Skeletal muscle cell (primary cell): Measurements from ENCODE around the gene NEUROD4.

Source experiments
- DNase-seq: peaks from one replicate; pipeline ENCODE4 v3.0.0-alpha.2; 2010; ENCODE audit warnings: low read depth
- H3K4me3 ChIP-seq: 2 replicates; pipeline ENCODE4 v1.5.1; 2011; ENCODE audit warnings: low read depth, mild to moderate bottlenecking, control low read depth, low read length, moderate library complexity

Gene NEUROD4

GRCh38 chr12:55051197-55051947, 31.6 kb downstream of the NEUROD4 start:
- DNase-seq: no peak
- H3K4me3 ChIP-seq: no peak overlapping the region

DNA sequence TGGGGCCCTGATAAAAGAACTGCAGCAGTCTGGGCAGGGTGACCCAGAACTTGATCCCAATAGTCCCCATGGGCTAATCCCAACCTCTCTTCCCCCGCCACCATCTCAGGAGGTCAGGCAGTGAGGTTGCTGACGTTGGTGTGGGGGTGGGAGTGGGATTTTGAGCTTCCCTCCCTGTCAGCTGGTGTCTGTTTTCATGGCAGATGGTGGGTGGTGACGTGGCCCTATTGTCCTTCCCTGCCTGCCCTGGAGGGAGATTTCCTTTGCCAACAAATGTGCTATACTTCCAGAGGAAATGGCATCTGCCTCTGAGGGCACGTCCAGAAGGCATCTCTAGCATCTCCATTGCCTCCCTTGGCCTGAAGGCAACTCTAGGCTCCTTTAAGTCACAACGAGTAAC, 37.7 kb downstream of the NEUROD4 start:
- no peak overlapping the region for H3K4me3 ChIP-seq
- DNase-seq: no peak

DNA sequence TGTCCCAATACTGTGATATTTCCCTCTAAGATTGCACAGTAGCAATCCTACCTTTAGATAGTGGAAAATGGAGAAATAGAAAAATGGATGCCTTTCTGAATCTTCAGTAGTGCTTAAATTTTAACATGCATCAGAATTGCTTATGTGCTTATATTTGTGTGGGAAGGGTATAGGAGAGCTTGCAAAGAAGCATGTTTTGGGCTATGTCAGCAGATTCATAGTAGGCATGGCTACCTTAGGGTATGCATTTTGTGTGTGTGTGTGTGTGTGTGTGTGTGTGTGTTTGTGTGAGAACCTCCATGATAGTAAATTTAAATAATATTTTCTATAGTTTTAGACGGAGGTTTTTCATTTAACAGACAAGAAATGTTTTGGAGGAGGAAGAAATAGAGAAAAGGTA, 38.3 kb downstream of the NEUROD4 start:
- H3K4me3 ChIP-seq: no peak overlapping the region
- no peak for DNase-seq

- no peak overlapping the region for H3K4me3 ChIP-seq
- no peak for DNase-seq
These were observed 39.0 kb downstream of the NEUROD4 start for GRCh38 chr12:55058776-55059175.

DNA sequence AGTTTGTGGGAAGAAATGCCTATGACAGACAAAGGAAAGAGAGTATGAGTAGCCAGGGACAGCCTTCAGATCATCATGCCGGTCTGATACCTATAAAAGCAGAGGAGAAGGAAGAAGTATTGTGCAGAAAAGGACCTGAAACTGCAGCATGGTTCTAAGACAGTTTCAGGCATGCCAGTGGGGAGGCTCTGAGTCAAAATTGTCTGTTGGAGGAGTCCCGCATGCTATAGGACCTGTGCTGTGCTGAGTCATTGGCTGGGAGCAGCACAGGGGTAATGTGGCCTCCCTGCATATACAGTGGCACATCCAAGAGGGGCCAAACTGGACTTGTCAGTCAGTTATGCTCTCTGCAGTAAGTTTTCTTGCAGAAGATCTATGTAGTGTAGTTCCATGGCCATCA, 40.7 kb downstream of the NEUROD4 start:
- H3K4me3 ChIP-seq: no peak overlapping the region
- no peak for DNase-seq

DNA sequence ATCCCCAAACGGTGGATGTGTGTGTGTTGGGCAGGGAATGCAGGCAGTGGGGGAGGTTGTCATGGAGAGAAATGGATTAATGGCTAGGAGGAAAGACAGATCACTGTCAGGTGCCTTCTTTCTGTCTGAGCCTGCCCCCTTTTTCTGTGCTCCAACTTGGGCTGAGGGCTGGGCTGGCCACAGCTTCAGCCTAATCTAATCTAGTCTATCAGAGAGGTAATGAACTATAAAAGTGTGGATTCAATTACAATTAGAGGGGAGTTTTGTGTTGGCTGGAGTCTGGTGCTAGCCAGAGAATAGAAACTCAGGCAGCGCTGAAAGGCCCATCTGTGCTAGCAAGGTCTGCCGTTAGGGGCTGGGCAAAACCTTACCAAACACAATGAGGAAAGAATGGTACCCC, 41.2 kb downstream of the NEUROD4 start:
- no peak overlapping the region for H3K4me3 ChIP-seq
- DNase-seq: no peak

DNA sequence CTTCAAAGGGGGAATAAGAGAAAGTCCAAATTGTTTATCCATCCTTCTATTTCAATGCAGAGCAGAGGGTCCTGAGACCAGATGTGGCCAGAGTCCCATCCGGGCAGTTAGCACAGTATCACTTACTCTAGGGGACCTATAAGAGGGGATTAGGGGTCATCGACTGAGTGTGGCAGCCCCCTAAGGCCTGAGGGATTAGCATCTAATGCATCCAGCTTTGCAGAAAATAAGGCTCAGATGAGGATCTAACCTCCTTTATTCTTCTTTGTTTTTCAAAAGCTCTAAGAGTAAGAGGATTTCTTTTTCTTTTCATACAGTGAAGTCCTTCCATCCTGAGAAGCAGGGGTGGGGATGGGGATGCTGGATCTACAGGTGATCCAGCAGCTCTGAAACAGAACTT, 43.5 kb downstream of the NEUROD4 start:
- no peak for DNase-seq
- H3K4me3 ChIP-seq: no peak overlapping the region

- DNase-seq: no peak
These were observed 45.8 kb downstream of the NEUROD4 start for GRCh38 chr12:55065535-55065934.

DNA sequence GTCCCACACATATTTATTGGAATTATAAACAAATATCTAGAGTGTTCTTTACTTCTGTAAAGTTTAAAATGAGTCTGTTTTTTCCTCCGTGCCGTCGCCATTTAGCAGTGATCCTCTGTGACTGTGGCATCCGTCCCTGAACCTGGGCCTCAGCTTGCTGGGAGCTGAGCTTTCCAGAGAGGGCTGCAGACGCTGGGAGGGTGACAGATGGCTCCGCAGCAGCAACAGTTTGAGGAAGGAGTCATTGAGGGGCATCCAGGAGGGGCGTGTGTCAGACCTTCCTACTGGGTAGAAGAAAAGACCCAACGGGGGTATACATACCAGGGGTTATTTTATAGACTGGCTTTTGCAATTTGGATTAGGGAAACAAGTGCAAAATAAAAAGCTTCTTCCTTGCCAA, 47.9 kb downstream of the NEUROD4 start:
- H3K4me3 ChIP-seq: no peak overlapping the region
- no peak for DNase-seq

More at GRCh38 chr12:55065535-55065934, 45.8 kb downstream of the NEUROD4 start:
- H3K4me3 ChIP-seq: no peak overlapping the region

DNA sequence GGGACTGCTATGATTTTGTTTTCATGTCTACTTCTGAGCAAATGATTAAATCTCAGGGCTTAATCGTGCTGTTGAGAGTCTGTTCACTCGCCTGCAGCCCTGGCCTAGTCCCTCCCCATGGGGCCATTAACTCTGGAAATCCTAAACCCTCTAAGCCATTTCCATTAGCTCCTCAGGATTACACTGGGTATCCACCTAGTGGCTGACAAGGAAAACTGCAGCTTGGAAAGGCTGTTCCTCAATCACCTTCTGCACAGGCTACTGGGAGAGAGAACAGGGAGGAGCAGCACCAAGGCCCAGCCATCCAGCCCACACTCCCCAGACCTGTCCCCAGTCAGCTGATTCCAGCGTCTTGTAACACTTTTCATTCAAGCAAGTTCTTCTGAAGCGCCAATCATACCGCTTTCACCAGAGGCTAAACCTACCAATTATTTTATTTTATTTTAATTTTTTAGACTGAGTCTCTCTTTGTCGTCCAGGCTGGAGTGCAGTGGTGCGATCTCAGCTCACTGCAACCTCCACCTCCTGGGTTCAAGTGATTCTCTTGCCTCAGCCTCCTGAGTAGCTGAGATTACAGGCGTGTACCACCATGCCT, 48.7 kb downstream of the NEUROD4 start:
- H3K4me3 ChIP-seq: no peak overlapping the region
- DNase-seq: no peak

DNA sequence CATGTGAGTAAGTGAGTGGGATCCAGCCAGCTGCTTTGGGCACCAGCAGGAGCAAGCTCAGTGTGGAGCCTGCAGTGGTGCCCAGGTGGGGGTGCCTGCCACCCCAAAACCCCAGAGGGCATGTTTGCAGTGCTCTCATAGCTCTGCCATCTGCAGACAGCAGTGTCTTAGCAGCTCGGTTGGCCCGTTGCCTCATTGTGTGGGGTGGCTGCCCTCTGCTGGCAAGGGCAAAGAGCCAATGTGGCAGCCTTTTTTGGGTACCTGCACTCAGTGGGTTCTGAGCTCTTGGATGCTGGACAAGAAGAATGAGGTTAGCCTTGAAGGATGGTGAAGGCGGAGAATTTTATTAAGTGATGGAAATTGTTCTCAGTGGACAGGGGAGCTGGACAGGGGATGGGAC, 52.3 kb downstream of the NEUROD4 start:
- no peak for DNase-seq
- H3K4me3 ChIP-seq: no peak overlapping the region

DNA sequence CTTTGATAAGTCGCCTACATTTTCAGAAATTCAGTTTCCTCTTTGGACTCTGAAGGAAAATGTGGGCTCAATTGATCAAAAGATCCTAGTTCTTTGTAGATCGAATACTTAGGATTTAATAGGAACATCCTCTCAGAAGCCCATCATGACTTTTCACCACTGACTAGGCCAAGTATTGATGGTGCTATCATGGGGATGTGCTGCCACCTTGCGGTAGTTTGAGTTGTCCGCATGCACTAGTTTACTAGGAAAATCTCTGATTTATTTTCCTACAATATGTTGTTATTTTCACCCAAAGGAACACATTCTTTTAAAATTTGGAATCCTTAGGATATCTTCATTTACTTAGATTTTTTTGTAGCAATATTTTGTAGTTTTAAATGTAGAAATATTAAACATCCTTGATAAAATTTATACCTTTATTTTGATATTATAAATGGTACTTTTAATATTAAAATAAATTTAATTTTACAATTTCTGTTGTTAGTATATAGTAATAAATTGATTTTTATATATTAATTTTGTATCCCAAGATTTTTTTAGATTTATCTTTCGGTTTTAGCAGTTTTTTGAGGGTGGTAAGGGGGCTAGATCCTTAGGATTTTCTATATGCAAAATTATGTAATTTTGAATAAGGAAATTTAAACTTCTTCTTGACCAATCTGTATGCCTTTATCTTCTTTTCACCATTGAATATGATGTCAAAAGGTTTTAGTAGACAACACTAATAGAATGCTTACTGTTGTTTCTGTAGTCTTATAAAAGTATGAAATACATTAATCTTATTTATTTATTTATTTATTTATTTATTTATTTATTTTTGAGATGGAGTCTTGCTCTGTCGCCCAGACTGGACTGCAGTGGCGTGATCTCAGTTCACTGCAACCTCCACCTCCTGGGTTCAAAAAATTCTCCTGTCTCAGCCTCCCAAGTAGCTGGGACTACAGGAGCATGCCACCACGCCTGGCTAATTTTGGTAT, 53.6 kb downstream of the NEUROD4 start:
- no peak overlapping the region for H3K4me3 ChIP-seq
- DNase-seq: peak; percentile 10

DNA sequence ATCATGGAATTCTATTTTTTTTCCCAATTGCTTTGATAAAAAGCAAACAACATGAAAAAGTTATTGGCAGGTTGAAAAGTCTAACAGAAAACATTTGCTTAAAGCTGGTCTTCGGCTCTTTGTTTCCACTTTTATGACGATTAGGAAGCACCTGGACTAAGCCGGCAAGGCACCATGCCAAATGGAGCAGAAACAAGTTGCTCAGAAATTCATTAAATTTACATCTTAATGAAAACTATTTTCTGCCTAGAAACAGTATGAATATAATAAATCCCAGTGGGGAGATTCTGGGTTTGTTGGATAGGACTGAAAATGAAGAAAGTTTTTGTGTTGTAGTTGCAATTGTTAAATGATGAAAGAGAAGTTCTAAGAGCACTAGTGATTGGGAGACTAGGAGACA, 55.0 kb downstream of the NEUROD4 start:
- H3K4me3 ChIP-seq: no peak overlapping the region
- no peak for DNase-seq
